ENCODE data around the gene AP1G2. TPM values are rescaled to one million over a fixed set of nuclear protein-coding genes. Genes with fewer than 3 reads are reported as not detected.

AP1G2 gene
- total and polyA plus RNA-seq, 2 donors (not counting 1 experiment from before 2014, with no cell fraction given) = 648 to 1,185 TPM

DNA sequence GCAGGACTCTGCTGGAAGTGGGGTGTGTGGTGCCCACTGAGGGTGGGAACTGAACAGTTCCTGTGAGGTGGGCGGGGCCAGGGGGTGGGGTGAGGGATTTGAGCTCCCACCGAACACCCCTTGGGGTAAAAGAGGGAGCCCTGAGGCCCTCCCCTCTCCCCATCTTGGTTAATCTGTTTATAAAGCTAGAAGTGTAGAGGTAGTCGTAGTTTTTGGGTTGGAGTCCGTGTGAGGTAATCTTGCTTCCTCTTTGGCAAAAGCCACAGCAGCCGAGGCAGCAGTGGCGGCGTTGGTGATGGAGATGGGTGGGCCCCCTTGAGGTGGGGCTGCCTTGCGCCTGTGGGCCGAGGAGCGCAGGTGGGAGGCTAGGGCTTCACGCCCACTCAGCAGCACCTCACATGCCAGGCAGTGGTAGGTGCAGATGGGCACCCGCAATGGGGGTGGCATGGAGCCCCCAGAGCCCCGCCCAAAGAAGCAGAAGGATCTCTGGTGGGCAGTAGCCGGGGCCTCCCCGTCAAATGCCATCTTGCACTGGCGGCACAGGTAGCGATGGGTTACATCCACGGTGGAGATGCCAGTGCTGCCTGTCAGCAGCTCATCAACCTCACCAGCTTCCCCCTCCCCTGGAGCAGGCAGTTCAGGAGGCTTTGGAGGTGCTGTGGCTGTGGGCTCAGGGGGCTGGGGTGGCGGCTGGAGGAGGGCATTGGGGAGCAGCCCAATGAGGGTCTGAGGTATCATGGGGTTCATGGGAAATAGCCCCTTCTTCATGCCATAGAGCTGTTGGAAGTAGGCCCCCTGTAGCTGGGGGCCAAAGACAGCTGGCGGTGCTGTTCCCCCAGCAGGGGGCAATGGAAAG lies 45.6 kb downstream of the AP1G2 start:
- Mint-ChIP-seq H3K4me1 (no peaks in the 10 kb centered on the region), H3K9me3 (ENCODE audit: insufficient read depth) (no peaks in the 10 kb centered on the region), H3K27ac (no peak overlapping the region), H3K27me3 (no peaks in the 10 kb centered on the region), H3K4me3 (no peak overlapping the region)
- H3K9ac ChIP-seq (ENCODE audit: low read length) = no peak overlapping the region
- DNase-seq (no peak), ATAC-seq (ENCODE audit: low read depth) (no peak)
- H4K20me1 ChIP-seq (ENCODE audit: control insufficient read depth, insufficient read depth, low read length, poor library complexity, severe bottlenecking) = no peaks in the 10 kb centered on the region
- WGBS (ENCODE audit: insufficient coverage) = 74% methylated on average over 17 of the region's 20 CpGs
- H3K79me2 ChIP-seq (ENCODE audit: control insufficient read depth, insufficient read depth, low read length) = no peaks in the 10 kb centered on the region
- no peak overlapping the region for H3K4me2 ChIP-seq (replicated peaks; ENCODE audit: low read depth, low read length, poor library complexity, severe bottlenecking)
- POLR2A ChIA-PET = no interaction called here
- no peaks in the 10 kb centered on the region for H3K36me3 ChIP-seq (replicated peaks in 1 of 2; ENCODE audit: control extremely low read depth in 1 of 2, control insufficient read depth in 1 of 2, extremely low read depth in 1 of 2, insufficient read depth in 2 of 2, low read length in 1 of 2)
- H3K4me1 ChIP-seq (ENCODE audit: control insufficient read depth in 2 of 2, insufficient read depth in 2 of 2, low read length in 2 of 2) = no peaks in the 10 kb centered on the region
- TF ChIP-seq EZH2 (IDR thresholded peaks at IDR 0.05; ENCODE audit: borderline replicate concordance, insufficient read depth, low read depth, low read length, poor library complexity, severe bottlenecking) = no peak
- no peak for TF ChIP-seq CTCF (IDR thresholded peaks at IDR 0.05)
- intact Hi-C loops (cut with micrococcal nuclease) = no loop called here
- H3K27ac ChIP-seq (ENCODE audit: low read length in 2 of 2) = no peak overlapping the region
- H2AFZ ChIP-seq (ENCODE audit: insufficient read depth, low read depth, low read length, poor library complexity, severe bottlenecking) = no peak overlapping the region
- H3K9me3 ChIP-seq (ENCODE audit: control extremely low read depth in 1 of 3, control insufficient read depth in 2 of 3, insufficient read depth in 1 of 3, low read length in 2 of 3) = no peaks in the 10 kb centered on the region
- H3K27me3 ChIP-seq (replicated peaks in 1 of 4; ENCODE audit: control extremely low read depth in 1 of 4, control insufficient read depth in 3 of 4, insufficient read depth in 4 of 4, low read length in 3 of 4) = no peaks in the 10 kb centered on the region
- CTCF ChIA-PET = interaction anchor here (1.1 kb wide), 1 partner anchor 9 kb away, joined by 3 read pairs; no protein-coding TSS in a partner anchor
- H3K4me3 ChIP-seq (ENCODE audit: control extremely low read depth in 1 of 5, extremely low read depth in 1 of 5, insufficient read depth in 1 of 5, low read depth in 2 of 5, low read length in 4 of 5) = no peak overlapping the region

GRCh38 chr14:23520899-23521533 lies 46.6 kb downstream of the AP1G2 start:
- Histone ChIP-seq H3K79me2 (ENCODE audit: control insufficient read depth, insufficient read depth, low read length) (no peaks in the 10 kb centered on the region), H3K4me3 (ENCODE audit: control extremely low read depth in 1 of 5, extremely low read depth in 1 of 5, insufficient read depth in 1 of 5, low read depth in 2 of 5, low read length in 4 of 5) (no peak overlapping the region), H3K9me3 (ENCODE audit: control extremely low read depth in 1 of 3, control insufficient read depth in 2 of 3, insufficient read depth in 1 of 3, low read length in 2 of 3) (no peaks in the 10 kb centered on the region), H3K27me3 (replicated peaks in 1 of 4; ENCODE audit: control extremely low read depth in 1 of 4, control insufficient read depth in 3 of 4, insufficient read depth in 4 of 4, low read length in 3 of 4) (no peaks in the 10 kb centered on the region), H3K4me1 (ENCODE audit: control insufficient read depth in 2 of 2, insufficient read depth in 2 of 2, low read length in 2 of 2) (no peaks in the 10 kb centered on the region), H3K36me3 (replicated peaks in 1 of 2; ENCODE audit: control extremely low read depth in 1 of 2, control insufficient read depth in 1 of 2, extremely low read depth in 1 of 2, insufficient read depth in 2 of 2, low read length in 1 of 2) (no peaks in the 10 kb centered on the region), H3K4me2 (replicated peaks; ENCODE audit: low read depth, low read length, poor library complexity, severe bottlenecking) (no peak overlapping the region), H2AFZ (ENCODE audit: insufficient read depth, low read depth, low read length, poor library complexity, severe bottlenecking) (no peak overlapping the region), H3K27ac (ENCODE audit: low read length in 2 of 2) (no peak overlapping the region), H4K20me1 (ENCODE audit: control insufficient read depth, insufficient read depth, low read length, poor library complexity, severe bottlenecking) (no peaks in the 10 kb centered on the region), H3K9ac (ENCODE audit: low read length) (no peak overlapping the region)
- H3K27me3 Mint-ChIP-seq = no peaks in the 10 kb centered on the region
- no peak overlapping the region for H3K4me3 Mint-ChIP-seq
- no peak for TF ChIP-seq EZH2 (IDR thresholded peaks at IDR 0.05; ENCODE audit: borderline replicate concordance, insufficient read depth, low read depth, low read length, poor library complexity, severe bottlenecking)
- no peak for TF ChIP-seq CTCF (IDR thresholded peaks at IDR 0.05)
- ChIA-PET CTCF (no interaction called here), POLR2A (no interaction called here)
- 99% methylated on average over 8 of the region's 14 CpGs for WGBS (ENCODE audit: insufficient coverage)
- no peaks in the 10 kb centered on the region for H3K9me3 Mint-ChIP-seq (ENCODE audit: insufficient read depth)
- no peak for ATAC-seq (ENCODE audit: low read depth)
- no peak for DNase-seq
- no peak overlapping the region for H3K27ac Mint-ChIP-seq
- intact Hi-C loops (cut with micrococcal nuclease) = no loop called here
- no peaks in the 10 kb centered on the region for H3K4me1 Mint-ChIP-seq
